Measurements from ENCODE around the gene RALGAPA2.

RALGAPA2 gene

DNA sequence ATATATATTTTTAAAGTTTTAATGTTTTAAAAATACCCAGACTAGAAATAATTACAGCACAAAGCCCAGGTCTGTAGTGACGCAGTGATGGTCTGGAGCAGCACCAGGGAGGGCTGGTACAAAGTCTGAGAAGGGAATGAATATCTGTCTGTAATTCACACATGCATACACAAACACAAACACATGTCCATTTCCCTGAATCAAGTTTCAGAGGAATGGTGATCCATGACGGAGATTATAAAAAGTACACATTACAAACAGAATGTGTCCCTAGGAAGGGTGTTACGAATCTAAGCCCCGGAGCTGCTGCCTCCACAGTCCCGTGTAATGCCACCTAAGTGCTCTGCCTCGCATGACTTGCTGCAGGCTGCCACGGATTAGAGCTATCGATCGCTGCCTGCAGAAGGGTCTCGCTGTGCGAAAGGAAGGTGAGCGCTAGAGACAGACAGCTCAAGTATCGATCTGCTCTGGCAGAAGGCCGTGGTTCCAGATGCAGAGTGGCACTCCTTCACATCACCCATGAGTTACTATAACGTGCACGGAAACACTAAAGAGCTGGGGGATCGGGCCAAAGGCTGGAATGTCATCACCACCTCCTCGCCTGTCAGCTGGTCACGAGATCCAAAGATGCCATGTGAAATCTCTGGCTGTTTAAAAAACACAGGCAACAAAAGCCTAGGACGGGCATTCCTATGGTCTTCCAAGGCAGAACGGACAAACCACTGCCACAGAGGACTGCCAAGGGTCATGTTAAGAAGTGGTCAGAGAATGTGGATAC, 257.4 kb downstream of the RALGAPA2 start:
- no peak for DNase-seq

DNA sequence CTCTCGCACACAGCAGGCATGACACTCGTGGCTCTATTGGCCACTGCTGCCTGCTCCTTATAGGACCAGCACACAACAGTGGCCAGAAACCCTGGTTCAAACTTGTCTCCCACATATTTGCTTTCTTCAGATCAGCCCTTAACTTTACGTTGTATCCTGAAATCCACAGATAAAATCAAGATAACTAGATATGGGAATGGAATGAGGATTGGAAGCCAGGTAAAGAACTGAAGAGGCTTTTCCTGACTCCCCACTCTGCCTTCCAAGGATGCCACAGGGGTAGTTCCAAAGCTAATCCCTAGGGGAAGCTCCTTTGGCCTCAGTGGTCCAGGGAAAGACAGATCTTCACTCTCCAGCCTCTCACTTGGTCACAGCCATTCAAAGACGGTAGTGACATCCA, 258.1 kb downstream of the RALGAPA2 start:
- DNase-seq = no peak

DNA sequence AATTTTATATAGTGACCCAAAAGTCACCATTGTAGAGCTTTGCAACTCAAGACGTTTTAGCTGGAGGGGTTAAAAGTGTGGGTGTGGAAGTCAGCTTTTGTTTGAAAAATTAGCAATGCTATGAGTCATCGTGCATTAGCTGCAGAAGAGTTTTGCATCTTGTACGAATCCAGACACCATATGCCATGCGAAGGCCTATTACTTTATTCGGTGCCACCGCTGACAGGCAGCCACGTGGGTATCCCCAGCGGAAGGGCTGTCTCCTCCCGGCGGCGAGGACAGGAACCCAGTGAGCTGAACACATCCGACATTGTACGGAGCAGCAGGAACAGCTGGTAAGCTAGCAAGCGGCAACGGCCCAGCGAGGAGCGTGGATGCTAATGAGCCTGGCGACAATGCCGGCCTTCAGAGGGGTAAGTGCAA, 260.2 kb downstream of the RALGAPA2 start:
- peak; percentile 39 for DNase-seq

DNA sequence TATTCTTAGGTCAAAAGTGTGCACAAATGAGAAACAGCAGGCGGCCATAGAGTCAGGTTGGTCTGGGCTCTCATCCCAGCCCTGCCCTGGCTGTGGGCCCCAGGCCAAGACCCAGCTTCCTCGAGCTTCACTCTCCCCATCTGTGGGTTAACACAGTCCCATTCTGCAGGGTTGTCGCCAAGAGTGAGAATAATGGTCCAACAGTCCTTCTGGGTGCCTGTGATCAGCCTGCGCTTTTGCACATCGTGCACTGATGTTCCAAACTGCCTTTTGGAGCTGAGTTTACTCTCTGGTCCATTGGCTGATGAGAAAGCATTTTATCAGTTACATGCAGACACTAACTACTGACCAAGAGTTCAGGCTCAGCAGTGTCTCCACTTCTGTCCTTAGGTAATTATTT, 261.9 kb downstream of the RALGAPA2 start:
- DNase-seq = no peak

DNA sequence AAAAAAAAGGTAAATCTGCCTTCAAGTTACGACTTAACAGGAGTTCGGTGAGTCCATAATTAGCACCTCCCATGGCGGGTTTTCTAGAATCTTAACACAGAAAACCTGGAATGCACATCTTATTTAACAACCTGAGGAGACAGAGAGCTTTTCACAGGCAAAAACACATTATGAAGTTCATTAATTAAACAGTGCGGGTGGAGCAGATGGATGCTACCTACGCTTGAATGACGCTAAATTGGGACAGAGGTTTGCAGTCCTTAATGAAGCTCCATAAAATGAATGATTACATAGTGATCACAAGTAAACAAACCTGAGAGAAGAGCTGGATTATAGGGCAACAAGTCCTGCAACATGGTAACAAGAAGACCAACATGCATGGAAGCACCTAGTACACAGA, 263.6 kb downstream of the RALGAPA2 start:
- no peak for DNase-seq

DNA sequence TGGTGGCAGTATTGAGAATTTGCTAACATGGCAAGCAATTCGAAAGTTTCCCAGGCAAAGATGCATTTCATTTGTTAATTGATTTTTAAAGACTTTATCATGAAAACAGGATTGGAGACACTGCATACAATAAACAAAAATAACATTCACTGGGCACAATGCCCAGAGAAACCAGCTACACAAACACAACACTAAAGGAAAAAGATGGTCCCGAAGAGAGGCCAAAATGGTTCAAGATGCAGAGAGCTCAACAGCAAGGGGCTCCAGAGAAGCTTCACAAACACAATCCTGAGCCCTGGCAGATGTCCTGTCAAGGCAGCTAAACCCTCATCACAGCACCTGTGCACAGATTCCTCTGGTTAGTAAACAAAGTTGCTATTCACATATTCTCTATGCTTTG, 265.2 kb downstream of the RALGAPA2 start:
- no peak for DNase-seq

DNA sequence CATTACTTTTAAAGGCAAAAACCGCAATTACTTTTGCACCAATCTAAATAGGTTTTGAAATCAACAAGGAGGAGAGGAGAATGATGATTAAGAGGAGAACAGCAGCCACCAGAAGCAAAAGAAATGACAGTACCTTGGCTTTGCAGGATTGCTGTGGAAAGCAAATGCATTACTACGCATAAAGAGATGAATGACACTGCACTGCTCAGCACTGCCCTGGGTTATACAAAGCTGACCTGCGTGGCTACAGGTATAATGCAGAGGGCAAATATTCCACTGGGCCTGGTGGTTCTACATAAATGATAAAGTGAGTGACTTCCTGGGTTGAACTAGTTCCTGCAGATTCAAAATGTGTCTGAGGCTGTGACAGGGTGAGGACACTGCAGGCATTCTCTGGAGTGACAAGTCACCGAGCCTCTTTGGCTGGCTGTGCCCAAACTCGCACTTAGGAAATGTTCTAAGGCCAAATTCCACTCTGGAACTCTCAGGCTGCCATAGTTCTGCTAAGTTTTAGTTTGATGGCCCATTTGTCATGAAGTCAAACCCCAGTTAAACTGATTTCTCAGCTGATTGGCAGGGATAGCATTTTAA, 265.9 kb downstream of the RALGAPA2 start:
- DNase-seq = no peak

DNA sequence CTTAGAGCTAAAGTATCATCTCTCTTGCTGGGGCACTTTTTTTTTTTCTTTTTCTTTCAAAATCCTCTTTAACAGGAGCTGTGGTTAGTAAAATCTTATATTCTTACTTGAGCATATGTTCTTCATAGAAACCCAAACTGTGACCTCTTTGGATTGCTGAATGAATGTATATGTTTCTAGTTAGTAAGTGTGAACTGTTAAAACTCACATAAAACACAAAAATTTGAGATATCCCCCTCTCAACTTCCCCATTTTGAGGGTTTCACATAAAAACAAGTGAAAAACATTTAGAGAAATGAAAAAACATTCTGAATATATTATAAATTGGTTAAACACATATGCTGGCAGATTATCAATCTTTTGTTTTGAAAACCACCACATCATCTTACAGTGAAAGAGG, 266.4 kb downstream of the RALGAPA2 start:
- DNase-seq = no peak

DNA sequence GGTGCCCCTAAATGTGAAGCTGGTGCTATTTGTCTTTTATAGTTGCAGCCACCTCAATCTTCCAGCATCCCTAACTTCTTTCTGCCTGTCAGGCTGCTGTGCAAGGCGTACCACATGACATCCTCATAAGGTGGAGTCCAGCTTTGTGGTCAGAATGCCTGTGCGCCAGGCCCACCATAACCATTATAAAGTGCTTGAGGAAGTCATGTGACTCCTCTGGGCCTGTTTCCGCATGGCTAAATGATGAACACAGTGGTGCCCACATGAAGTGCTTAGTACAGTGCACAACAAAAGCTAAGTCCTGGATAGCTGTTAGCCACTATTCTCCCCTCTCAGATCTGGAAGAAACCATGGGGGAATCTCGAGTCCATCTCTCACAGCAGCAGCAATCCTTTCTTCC, 268.9 kb downstream of the RALGAPA2 start:
- DNase-seq = no peak

DNA sequence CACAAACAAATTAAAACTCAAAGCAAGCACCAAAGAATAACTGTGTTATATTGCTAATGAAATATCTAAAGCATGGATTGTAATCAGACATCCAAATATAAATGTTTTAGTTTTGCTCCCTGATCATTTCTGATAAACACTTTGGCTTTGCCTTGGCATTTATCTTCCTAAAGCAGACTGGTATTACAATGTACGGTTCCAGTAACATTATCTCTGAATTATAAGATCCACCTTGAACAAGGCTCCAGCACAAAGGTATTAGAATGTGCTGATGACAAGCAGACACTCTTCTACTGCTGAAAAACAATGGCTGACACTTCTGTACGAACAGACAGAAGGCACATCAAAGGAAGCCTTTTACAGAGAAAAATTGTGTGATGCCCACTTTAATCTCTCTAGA, 270.0 kb downstream of the RALGAPA2 start:
- DNase-seq = no peak

DNA sequence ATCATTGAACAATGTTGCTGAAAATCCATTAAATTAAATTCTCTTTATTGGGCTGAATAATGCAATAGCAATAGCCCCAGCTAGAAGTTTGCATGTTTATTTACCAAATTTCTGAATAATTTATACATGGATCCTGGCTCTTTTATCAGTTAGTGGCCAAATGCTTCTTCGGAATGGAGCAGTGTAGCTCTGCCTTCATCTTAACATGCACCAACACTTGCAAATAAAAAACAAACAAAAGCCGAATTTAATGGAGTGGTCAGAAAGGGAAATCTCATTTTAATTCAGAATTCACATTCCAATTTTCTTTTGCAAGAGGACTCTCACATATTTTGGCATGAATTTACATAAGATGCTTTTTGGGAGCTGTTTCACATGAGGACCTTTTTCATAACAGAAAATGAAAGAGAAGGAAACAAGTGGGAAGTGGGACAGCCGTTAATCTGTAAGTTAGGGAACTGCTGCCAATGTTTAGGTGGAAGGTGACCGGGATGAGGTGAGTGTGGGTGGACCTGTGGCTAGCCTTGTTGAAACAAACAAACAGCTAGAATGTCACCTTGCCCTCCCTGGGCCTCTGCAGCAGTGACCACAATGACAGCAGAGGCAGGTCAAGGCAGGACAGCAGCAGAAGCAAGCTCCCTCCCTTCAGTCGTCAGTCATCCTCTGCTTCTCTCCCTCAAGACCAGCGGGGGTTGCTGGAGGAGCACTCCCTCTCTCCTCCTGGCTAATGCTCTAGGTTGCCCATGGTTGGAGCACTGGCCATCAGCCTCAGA, 271.4 kb downstream of the RALGAPA2 start:
- DNase-seq = no peak

DNA sequence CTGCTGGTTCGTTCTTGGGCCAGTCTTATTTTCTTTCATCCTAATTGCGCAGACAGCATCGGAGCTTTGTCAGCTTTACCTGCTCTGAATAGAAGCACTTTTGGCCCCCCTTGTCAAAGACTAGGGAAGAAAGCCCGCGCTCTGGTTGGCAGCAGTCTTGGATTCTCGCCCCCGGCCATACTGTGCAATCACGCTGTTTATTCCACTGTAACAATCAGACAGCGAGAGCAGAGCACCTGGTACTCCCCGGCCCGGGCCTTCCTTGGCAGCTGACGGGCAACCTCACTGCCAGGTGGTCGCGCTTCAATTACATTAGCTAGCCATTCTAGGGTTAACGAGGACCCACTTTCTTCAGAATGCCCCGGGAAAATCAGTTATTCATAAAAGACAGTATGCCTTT, 272.0 kb downstream of the RALGAPA2 start:
- no peak for DNase-seq

DNA sequence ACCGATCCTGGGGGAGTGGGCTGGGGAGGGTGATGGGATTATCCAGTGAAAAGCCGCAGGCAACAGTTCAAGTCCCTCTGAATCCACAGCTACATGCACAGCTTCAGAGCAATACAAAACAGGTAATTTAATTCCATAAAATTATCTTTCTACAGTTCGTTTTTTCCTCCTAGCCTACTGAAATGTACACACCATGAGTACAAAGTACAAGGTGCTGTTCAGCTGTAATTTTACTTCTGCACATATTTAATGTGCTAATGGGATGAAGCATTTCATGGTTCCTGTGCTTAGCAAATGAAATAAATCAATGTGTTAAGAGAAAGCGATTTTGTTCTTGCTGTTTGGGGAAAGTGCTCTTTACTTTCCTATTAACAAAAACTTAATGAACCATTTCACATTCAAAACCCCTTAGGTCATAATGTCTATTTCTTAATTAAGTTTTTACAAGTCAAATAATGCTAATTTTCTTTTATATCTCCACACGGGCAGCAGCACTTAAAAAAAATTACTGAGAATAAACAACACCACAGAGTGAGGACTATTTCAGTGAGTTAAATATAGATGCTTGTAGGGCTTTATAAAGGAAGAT, 272.7 kb downstream of the RALGAPA2 start:
- DNase-seq = no peak

DNA sequence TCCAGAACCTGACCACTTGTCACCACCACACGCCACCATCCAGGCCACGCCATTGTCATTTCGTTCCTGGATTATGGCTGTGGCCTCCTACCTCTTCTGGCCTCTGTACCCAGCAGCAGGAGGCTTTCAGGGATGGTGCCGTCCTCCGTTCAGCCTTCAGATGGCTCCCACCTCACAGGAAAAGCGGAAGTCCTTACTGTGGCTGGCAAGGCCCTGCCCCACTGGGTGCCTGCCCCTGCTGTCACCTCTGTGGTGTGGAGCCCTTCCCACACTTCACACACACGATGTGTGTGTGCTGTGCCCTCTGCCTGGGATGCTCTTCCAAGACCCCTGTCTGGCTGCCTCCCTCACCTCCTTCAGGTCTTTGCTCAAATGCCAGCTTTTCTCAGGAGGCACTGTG, 275.1 kb downstream of the RALGAPA2 start:
- no peak for DNase-seq

DNA sequence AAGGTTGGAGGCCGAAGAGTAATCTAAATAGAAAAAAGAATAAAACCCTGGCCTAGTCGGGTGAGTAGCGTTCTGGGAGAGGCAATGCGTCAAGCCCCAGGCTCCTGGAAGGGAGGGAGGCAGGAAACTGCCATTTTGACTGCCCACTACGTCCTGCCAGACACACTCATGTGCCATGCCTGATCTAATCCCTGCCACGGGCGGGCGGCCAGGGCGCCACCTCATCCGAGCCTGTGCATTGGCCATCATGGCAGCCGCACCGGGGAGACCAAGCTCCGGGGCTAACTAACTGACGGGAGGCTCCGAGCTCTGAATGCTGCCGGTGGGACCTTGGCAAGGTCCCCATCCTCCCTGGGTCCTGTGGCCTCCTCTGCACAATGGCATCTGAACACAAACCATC, 275.8 kb downstream of the RALGAPA2 start:
- DNase-seq = no peak

DNA sequence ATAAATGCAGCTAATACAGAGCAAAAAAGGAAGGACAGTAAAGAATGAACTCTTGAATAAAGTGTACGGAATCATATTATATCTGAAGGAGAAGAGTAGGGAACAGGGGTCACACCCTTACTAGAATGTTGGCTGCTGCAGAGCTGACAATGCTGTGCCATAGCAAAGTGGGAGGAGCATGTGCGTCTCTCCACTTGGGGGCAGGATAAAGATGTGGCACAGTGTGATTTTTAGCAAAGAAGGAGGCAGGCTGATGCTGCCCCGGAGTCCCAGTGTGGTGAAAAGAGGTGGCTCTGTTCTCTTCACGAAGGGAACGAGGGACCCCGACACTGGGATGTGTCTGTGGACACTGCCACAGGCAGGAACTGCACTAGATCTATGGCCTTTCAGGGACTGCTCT, 277.0 kb downstream of the RALGAPA2 start:
- DNase-seq = no peak

DNA sequence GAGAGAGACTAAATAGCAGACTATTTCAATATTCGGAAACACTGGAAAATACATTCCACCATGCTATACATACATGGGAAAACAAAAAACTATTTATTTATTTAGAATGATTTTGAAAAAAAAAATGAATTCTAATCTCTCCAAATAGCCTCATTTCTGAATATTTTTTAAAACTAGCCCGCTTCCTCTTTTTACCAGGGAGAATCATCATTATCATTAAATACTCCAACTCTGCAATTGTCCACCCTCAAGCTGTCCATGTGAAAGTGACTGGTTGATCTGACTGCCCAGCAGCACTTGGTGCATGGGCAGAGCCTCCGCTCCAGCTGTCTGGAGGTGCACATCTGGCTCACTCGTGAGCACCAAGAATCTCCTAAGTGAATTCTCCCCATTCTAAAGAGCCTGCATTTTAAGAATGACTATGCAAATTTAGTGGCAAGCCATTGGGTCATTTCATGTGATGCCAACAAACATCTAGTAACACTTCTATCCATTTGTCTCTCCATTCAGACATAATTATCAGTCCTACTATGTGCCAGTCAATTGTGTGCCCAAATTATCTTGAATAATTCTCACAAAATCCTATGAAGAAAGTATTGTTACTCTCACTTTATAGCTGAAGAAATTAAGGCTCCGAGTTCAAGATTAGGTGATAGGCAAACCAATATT, 279.7 kb downstream of the RALGAPA2 start:
- DNase-seq = no peak

DNA sequence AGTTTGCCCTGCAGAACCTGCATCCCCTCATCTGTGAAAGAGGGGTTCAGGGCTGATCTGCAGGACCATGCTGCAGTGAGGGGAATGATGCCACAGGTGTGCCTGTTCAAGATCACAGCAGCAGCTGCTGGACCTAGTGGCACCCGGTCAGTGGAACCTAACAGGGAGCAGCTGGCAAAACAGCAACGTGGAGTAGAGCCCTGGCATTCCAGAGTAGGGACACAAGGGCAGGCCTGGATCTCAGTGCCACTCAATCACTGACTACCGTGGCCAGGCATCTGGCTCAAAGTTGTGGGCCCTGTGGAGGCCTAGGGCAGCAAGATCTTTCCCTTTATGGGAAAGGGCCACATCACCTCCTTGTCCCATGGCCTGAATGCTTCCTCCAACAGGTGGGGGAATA, 282.4 kb downstream of the RALGAPA2 start:
- DNase-seq = no peak

DNA sequence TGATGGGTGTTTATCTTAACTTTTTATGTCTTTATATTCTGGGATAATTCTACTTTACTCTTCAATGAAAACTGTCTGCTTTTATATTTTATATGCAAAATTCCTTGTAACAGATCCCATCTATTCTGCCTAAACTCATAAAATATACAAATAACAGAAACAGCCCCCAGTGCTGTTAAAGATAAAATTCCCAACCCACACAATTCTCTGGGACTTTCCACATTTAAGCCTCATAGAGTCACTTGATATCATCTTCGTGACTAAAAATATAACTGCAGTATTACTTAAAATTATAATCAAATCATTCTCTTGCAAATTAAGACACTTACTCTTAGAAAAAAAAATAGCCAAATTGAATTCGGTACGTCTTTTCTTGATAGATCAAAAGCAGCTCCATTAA, 284.4 kb downstream of the RALGAPA2 start:
- DNase-seq = no peak

DNA sequence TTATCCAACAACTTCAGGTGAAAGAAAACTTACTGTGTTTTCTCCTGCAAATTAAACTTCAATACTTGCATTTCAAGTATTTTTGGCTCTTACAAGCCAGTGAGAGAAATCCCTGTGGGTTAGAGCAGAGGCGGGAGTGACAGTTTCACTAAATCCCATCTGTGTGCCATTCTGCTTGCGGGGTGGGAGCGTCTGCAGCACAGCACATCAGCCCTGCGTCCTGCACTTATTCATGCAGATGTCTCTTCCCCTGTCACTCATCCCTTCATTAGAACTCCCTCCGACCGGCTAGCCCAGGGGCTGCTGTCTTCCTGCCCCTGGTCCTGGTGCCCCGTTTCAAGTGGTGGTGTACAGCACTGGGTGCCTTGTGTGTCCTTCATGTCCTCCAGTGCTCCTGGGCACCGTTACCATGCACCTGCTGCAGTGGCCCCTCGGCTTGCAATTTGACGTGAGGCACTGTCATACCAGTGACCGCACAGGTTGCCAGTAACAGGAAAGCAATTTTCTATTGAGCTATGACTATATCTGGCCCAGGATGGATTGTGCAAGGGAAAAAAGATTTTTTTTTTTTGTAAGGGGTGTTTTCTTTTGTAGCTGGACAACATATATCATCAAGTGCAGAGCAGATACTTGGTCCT, 285.1 kb downstream of the RALGAPA2 start:
- DNase-seq = no peak

DNA sequence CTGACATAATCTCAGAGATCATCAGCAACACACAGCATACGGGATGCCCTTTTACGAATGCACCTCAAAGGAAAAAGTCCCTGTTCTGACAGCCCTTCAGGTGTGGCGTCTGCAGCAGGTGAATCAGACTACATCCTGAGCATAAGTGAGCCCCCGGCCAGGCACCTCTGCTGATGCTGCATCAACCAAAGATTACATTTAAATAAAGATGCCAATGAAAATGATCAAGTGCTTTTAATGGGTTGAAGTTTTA, 285.9 kb downstream of the RALGAPA2 start:
- DNase-seq = no peak

DNA sequence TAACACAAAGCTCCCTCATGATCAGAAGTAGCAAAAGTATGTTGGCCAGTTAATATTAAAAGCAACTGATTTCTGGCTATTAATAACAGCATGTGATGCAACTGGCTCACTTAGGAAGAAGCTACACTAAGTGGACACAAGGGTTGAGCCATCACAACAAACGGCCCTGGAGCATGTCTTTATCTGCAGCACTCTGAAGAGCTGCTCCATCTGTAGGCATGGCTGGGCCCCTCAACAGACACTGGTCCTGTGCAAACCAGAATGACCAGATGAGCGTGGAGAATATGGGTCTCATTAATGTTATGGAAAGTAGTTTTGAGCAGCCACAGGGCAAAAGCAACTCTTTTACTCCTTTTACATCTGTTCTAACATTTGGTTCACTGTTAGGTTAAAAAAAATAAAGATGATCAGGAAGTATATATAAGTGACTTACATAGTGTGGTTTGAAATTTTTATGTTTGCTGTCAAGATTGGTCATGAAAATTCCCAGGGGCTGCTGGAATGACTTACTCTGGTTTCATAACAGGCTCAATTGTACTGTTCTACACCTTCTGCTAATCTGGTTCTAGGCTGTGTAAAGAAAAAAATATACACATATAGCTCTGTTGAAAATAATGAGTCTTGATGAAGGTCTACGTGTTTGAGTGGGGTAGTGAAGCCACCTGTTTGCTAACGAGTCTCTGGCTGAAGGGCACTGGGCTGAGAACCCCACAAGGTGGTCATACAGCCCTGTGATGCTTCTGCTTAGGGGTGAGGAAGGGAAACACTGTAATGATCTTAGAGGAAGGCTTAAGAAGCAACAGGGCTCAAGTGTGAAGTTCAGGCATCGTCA, 286.4 kb downstream of the RALGAPA2 start:
- DNase-seq = no peak

Data from HCEC 1CT (cell line).